AG08395 (cell line): ENCODE measurements around the gene SIN3B.

Experiments used
- DNase-seq: peaks from one replicate; pipeline ENCODE4 v3.0.0; 2012; ENCODE audit warnings: mixed read lengths, low spot score

SIN3B gene

GRCh38 chr19:16889366-16889882 lies 60.2 kb downstream of the SIN3B start:
- peak; percentile 10 for DNase-seq

- no peak for DNase-seq
These were observed 60.8 kb downstream of the SIN3B start for GRCh38 chr19:16889883-16890460.

DNA sequence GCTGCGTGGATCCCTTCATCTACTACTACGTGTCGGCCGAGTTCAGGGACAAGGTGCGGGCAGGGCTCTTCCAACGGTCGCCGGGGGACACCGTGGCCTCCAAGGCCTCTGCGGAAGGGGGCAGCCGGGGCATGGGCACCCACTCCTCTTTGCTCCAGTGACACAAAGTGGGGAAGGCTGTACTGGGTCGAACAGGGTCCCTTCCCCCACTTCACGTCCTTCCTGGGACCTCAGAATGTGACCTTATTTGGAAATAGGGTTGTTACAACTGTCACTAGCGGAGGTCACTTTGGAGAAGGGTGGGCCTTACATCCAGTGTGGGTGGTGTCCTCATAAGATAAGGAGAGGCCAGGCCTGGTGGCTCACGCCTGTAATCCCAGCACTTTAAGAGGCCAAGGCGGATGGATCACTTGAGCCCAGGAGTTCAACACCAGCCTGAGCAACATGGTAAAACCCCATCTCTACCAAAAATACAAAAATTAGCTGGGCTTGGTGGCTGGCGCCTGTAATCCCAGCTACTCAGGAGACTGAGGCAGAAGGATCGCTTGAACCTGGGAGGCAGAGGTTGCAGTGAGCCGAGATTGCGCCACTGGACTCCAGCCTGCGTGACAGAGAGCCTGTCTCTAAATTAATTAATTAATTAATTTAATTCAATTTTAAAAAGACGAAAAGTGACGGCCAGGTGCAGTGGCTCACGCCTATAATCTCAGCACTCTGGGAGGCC lies 61.4 kb downstream of the SIN3B start:
- DNase-seq, result no peak

DNA sequence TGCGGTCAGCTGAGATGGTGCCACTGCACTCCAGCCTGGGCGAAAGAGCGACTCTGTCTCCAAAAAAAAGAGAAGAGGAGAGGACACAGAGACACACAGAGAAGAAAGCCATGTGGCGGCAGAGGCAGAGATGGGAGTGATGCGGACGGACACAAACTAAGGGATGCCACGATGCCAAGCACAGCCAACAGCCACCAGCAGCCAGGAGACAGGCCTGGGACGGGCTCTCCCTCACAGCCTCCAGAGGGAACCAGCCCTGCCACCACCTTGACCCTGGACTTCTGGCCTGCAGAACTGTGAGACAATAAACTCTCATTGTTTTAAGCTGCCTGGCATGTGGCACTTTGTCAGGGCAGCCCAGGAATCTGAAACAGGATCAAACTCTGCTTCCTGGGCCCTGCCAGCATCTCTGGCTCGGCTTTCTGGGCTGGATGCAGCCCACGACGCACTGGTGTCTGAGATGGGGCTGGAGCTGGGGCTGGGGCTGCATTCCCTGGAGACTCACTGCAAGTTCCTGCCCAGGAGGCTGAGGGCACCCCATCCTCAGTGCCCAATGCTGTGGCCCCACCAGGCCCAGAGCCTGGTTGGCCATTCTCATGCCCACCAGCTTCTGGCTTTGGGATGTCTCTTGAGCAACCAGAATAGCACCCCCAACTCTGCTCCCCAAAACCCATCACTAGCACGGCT lies 62.6 kb downstream of the SIN3B start:
- no peak for DNase-seq

DNA sequence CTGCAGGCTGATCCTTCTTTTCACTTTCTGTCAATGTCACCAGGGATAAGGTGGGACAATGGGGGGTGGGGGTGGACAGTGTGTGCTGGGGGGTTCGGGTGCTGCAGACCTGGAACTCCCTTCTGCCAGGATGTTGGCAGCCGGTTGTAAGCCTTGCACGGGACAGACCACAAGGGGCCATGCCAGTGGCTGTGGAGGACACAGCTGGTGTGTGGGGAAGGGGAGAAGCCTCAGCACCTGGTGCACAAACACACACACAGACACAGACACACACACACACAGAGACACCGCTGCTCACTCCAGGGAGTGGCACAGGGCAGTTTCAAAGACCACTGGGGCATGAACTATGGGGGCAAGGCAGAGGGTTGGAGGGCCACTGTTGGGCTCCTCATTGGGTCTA lies 63.2 kb downstream of the SIN3B start:
- DNase-seq, result no peak

- DNase-seq, result no peak
These were observed 63.9 kb downstream of the SIN3B start for GRCh38 chr19:16892868-16893685.

DNA sequence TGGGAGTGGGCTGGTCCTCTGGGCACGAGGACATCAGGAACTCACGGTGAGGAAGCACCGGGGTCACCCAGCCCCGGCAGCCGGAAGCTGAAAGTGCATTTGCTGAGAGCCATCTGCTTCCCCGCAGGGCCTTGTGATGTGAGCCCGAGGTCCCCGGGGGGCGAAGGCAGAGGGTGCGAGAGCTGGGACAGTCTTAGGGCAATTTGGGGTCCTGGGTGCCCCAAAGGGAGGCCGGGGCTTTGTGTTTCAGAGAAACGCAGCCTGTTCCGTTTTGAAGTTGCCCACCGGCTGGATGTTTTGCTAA lies 64.4 kb downstream of the SIN3B start:
- DNase-seq, result no peak

GRCh38 chr19:16894080-16894479 lies 64.9 kb downstream of the SIN3B start:
- DNase-seq, result no peak

DNA sequence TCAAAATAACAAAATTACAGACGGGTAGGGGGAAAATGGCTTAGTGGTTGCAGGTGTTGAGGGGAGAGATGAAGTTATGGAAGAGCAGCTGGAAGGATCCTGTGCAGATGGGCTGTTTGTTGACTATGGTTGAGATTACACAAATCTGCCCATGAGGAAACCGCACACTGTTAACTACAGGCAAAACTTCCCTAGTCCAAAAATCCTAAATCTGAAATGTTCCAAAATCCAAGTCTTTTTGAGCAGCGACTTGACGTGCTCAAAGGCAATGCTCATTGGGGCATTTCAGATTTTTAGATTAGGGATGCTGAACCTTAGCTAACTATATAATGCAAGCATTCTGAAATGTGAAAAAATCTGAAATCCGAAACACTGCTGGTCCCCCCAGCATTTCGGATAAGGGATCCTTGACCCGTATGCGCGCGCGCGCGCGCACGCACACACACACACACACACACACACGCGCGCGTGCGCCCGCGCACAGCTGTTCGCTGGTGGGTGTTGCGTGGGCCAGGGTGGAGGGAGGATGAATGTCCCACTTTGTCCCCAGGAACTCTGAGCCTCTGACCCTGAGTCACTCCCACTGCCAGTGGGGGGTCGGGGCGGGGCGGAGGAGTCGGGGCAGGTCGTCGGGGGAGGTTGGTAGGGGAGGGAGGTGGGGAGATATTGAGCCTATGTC lies 66.4 kb downstream of the SIN3B start:
- no peak for DNase-seq

GRCh38 chr19:16896146-16897028 lies 67.2 kb downstream of the SIN3B start:
- DNase-seq, result no peak

GRCh38 chr19:16897029-16897855 lies 68.0 kb downstream of the SIN3B start:
- DNase-seq, result peak; percentile 99

DNA sequence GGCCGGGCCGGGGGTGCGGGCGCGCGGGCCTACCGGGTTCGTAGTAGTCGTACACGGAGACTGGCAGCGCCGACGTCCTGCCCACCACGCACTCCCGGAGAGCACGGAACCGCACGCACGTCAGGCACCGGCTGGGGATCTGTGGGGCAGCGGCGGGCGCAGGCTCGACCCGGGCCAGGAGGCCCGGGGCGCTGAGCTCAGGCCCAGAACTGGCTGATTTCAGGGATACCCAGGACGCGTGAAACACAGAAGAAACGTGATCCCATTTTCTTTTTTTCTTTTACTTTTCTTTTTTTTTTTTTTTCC lies 68.6 kb downstream of the SIN3B start:
- no peak for DNase-seq

GRCh38 chr19:16898361-16899015 lies 69.3 kb downstream of the SIN3B start:
- DNase-seq, result no peak

- DNase-seq, result peak; percentile 55
These were observed 70.4 kb downstream of the SIN3B start for GRCh38 chr19:16899566-16900075.

- DNase-seq, result no peak
These were observed 72.4 kb downstream of the SIN3B start for GRCh38 chr19:16901491-16902175.

GRCh38 chr19:16902545-16902944 lies 73.3 kb downstream of the SIN3B start:
- DNase-seq, result no peak

DNA sequence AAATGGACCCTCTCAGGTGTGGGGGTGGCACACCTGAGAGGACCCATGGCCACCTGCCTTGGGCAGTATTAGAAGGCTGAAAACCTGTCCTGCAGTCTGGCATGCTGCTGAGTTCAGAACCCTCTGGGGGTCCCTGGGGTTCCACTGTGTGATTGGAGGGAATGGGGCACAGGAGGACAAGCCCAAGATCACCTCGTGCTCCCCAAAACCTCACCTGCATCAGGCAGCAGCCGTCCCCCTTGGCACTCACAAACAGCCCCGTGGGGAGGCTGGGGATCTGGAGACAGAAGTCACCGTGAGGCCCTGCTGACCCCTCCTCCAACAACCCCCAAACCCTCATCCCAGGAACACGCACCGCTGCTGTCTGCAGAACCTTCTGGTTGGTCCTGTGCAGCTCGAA lies 74.1 kb downstream of the SIN3B start:
- no peak for DNase-seq

DNA sequence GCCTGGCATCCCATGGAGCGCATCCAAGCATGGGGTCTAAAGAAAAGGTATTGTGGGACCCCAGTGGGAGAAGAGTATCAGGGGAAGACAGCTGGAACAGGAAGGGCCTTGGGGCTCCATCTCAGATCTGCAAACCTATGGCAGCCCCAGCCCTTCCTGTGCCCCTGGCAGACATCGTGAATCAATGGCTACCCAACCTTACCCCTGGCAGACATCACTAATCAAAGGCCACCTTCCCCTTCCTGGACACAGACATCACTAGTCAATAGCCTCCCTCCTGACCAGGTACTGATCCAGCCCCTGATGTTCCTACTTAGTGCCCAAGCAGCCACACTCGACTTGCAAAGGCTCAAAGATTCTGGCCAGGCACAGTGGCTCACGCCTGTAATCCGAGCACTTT lies 75.4 kb downstream of the SIN3B start:
- no peak for DNase-seq

DNA sequence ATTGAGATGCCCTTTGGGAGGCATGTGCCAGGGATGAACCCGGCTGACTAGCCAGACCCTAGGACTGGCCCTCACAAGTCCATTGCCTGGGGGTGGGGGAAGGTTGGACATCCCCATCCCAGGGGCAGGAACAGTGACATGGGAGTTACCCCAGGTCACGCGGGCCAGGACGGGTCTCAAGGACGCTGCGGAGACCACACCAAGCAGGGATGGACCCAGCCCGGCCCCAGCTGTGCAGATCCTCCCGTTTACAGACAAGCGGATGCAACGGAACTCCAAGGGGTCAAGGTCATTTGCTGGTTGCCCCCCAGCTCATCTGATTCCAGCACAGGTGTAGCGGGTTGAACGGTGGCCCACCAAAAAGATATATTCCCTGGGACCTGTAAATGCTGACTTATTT lies 79.6 kb downstream of the SIN3B start:
- DNase-seq, result no peak
